ENCODE measurements around the gene MINDY3. TPM values are rescaled to one million over a fixed set of nuclear protein-coding genes. Genes with fewer than 3 reads are reported as not detected.
"Not testable (repeated sequence)": the region's sequence is repeated elsewhere in the genome, so short reads cannot be mapped to it uniquely, and the experiment has no call there.

Gene MINDY3
- polyA plus RNA-seq, 2 donors, result 11.2 to 17.2 TPM

DNA sequence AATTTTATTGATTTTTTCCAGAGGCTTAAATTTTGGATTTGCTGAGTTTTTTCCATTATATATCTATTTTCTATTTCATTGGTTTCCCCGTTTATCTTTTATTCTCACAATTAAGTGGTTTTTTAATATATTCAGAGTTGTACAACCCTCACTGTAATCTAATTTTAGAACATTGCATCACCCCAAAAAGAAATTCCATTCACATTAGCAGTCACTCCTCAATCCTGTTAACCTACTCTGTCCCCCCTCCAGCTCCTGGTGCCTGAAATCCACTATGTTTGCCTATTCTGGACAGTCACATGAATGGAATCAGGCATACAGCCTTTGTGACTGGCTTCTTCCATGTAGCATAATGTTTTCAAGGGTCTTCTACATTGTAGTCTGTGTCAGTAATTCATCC, 84.8 kb downstream of the MINDY3 start:
- WGBS, 2 donors, result 89 to 94% methylated on average over 1 of the region's 1 CpG
- Histone ChIP-seq H3K27ac (ENCODE audit: low read depth in 2 of 2, low read length in 1 of 2) (no peak overlapping the region), H3K4me1 (ENCODE audit: control insufficient read depth in 2 of 2, insufficient read depth in 2 of 2, low read length in 1 of 2) (no peaks in the 10 kb centered on the region), H3K36me3 (ENCODE audit: control insufficient read depth in 2 of 2, insufficient read depth in 2 of 2, low read length in 1 of 2) (peaks cover 0 to 2% of the 10 kb centered on the region in 2 donors), H3K4me3 (ENCODE audit: low read depth in 1 of 2, low read length in 2 of 2) (no peak overlapping the region), H3K9me3 (ENCODE audit: control insufficient read depth in 2 of 2, insufficient read depth in 1 of 2, low read depth in 1 of 2, low read length in 1 of 2) (no peaks in the 10 kb centered on the region), H3K27me3 (ENCODE audit: control insufficient read depth in 1 of 2, insufficient read depth in 2 of 2, low read length in 2 of 2) (no peaks in the 10 kb centered on the region)

DNA sequence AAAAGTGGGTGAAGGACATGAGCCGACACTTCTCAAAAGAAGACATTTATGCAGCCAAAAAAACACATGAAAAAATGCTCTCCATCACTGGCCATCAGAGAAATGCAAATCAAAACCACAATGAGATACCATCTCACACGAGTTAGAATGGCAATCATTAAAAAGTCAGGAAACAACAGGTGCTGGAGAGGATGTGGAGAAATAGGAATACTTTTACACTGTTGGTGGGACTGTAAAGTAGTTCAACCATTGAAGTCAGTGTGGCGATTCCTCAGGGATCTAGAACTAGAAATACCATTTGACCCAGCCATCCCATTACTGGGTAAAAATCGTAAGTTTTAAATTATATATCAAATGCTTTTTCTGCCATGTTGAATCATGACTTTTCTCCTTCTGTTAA, 85.8 kb downstream of the MINDY3 start:
- H3K27ac ChIP-seq (ENCODE audit: low read depth in 2 of 2, low read length in 1 of 2); H3K9me3 ChIP-seq (ENCODE audit: control insufficient read depth in 2 of 2, insufficient read depth in 1 of 2, low read depth in 1 of 2, low read length in 1 of 2); H3K4me3 ChIP-seq (ENCODE audit: low read depth in 1 of 2, low read length in 2 of 2); H3K4me1 ChIP-seq (ENCODE audit: control insufficient read depth in 2 of 2, insufficient read depth in 2 of 2, low read length in 1 of 2); H3K36me3 ChIP-seq (ENCODE audit: control insufficient read depth in 2 of 2, insufficient read depth in 2 of 2, low read length in 1 of 2); H3K27me3 ChIP-seq (ENCODE audit: control insufficient read depth in 1 of 2, insufficient read depth in 2 of 2, low read length in 2 of 2): not testable (repeated sequence)
- 86 to 93% methylated on average over 4 of the region's 4 CpGs for WGBS, 2 donors

DNA sequence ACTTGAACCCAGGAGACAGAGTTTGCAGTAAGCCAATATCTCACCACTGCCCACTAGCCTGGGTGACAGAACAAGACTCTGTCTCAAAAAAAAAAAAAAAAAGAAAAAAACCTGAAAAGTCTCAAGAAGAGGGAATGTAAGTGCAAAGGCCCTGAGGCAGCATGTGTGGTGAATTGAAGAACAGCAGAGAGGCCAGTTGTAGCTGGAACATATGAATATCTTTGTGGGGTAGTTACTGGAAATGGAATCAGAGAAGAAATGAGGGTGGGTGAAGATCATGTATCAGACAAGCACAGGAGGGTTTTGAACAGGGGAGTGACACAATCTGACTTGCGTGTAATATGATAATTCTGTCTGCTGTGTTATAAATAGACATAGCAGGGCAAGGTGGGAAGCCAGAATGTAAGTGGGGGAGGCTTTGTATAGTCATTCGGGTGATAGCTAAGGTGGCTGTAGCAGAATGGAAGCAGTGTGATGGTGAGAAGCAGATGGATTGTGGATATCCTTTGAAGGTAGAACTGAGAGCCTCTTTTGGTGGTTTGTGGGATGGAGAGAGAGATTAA, 95.3 kb downstream of the MINDY3 start:
- Histone ChIP-seq H3K4me1 (ENCODE audit: control insufficient read depth in 2 of 2, insufficient read depth in 2 of 2, low read length in 1 of 2) (no peaks in the 10 kb centered on the region), H3K27ac (ENCODE audit: low read depth in 2 of 2, low read length in 1 of 2) (no peak overlapping the region), H3K27me3 (ENCODE audit: control insufficient read depth in 1 of 2, insufficient read depth in 2 of 2, low read length in 2 of 2) (no peaks in the 10 kb centered on the region), H3K9me3 (ENCODE audit: control insufficient read depth in 2 of 2, insufficient read depth in 1 of 2, low read depth in 1 of 2, low read length in 1 of 2) (peaks cover 0 to 8% of the 10 kb centered on the region in 2 donors), H3K4me3 (ENCODE audit: low read depth in 1 of 2, low read length in 2 of 2) (no peak overlapping the region), H3K36me3 (ENCODE audit: control insufficient read depth in 2 of 2, insufficient read depth in 2 of 2, low read length in 1 of 2) (no peaks in the 10 kb centered on the region)
- WGBS, 2 donors, result 89 to 94% methylated on average over 2 of the region's 2 CpGs

DNA sequence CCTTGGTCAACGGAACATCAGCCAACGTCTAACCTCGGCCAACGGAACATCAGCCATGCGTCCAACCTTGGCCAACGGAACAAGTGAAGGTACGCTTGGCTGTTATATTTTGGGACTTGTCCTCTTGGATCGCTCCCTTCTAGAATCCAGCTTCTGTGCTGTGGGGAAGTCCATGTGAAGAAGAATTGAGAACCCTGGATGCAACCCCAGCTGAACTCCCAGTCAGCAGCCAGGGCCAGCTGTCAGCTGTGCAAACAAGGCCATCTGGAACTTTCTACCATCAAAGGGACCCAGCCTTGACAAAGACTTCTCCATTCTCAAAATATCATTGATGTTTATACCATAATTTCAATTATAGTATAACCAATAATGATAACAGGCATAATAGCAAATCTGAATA, 97.3 kb downstream of the MINDY3 start:
- H3K9me3 ChIP-seq (ENCODE audit: control insufficient read depth in 2 of 2, insufficient read depth in 1 of 2, low read depth in 1 of 2, low read length in 1 of 2), result peaks cover 0 to 8% of the 10 kb centered on the region in 2 donors
- H3K4me3 ChIP-seq (ENCODE audit: low read depth in 1 of 2, low read length in 2 of 2), result no peak overlapping the region
- H3K27ac ChIP-seq (ENCODE audit: low read depth in 2 of 2, low read length in 1 of 2), result no peak overlapping the region
- no peaks in the 10 kb centered on the region for H3K27me3 ChIP-seq (ENCODE audit: control insufficient read depth in 1 of 2, insufficient read depth in 2 of 2, low read length in 2 of 2)
- WGBS, 2 donors, result 91 to 92% methylated on average over 8 of the region's 8 CpGs
- no peaks in the 10 kb centered on the region for H3K4me1 ChIP-seq (ENCODE audit: control insufficient read depth in 2 of 2, insufficient read depth in 2 of 2, low read length in 1 of 2)
- no peaks in the 10 kb centered on the region for H3K36me3 ChIP-seq (ENCODE audit: control insufficient read depth in 2 of 2, insufficient read depth in 2 of 2, low read length in 1 of 2)

DNA sequence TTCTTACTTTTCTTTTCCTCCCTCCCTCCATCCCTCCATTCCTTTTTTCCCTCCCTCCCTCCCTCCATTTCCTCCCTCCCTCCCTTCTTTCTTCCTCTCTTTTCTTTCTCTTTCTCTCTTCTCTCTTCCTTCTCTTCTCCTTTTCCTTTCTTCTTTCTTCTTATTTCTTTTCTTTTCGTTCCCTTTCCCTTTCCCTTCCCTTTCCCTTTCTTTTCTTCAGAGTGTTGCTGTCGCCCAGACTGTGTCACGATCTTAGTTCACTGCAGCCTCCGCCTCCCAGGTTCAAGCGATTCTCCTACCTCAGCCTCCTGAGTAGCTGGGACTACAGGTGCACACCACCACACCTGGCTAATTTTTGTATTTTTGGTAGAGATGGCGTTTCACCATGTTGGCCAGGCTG, 98.1 kb downstream of the MINDY3 start:
- not testable (repeated sequence) for H3K4me1 ChIP-seq (ENCODE audit: control insufficient read depth in 2 of 2, insufficient read depth in 2 of 2, low read length in 1 of 2); H3K27me3 ChIP-seq (ENCODE audit: control insufficient read depth in 1 of 2, insufficient read depth in 2 of 2, low read length in 2 of 2); H3K27ac ChIP-seq (ENCODE audit: low read depth in 2 of 2, low read length in 1 of 2); H3K36me3 ChIP-seq (ENCODE audit: control insufficient read depth in 2 of 2, insufficient read depth in 2 of 2, low read length in 1 of 2); H3K4me3 ChIP-seq (ENCODE audit: low read depth in 1 of 2, low read length in 2 of 2); H3K9me3 ChIP-seq (ENCODE audit: control insufficient read depth in 2 of 2, insufficient read depth in 1 of 2, low read depth in 1 of 2, low read length in 1 of 2)
- 84 to 94% methylated on average over 6 of the region's 6 CpGs for WGBS, 2 donors

DNA sequence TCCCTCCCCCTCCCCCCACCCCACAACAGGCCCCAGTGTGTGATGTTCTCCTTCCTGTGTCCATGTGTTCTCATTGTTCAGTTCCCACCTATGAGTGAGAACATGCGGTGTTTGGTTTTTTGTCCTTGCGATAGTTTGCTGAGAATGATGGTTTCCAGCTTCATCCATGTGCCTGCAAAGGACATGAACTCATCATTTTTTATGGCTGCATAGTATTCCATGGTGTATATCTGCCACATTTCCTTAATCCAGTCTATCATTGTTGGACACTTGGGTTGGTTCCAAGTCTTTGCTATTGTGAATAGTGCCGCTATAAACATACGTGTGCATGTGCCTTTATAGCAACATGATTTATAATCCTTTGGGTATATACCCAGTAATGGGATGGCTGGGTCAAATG, 99.1 kb downstream of the MINDY3 start:
- H3K27me3 ChIP-seq (ENCODE audit: control insufficient read depth in 1 of 2, insufficient read depth in 2 of 2, low read length in 2 of 2); H3K4me1 ChIP-seq (ENCODE audit: control insufficient read depth in 2 of 2, insufficient read depth in 2 of 2, low read length in 1 of 2); H3K4me3 ChIP-seq (ENCODE audit: low read depth in 1 of 2, low read length in 2 of 2); H3K36me3 ChIP-seq (ENCODE audit: control insufficient read depth in 2 of 2, insufficient read depth in 2 of 2, low read length in 1 of 2); H3K27ac ChIP-seq (ENCODE audit: low read depth in 2 of 2, low read length in 1 of 2); H3K9me3 ChIP-seq (ENCODE audit: control insufficient read depth in 2 of 2, insufficient read depth in 1 of 2, low read depth in 1 of 2, low read length in 1 of 2): not testable (repeated sequence)
- whole genome bisulfite sequencing, 2 donors, result 92 to 97% methylated on average over 2 of the region's 4 CpGs

DNA sequence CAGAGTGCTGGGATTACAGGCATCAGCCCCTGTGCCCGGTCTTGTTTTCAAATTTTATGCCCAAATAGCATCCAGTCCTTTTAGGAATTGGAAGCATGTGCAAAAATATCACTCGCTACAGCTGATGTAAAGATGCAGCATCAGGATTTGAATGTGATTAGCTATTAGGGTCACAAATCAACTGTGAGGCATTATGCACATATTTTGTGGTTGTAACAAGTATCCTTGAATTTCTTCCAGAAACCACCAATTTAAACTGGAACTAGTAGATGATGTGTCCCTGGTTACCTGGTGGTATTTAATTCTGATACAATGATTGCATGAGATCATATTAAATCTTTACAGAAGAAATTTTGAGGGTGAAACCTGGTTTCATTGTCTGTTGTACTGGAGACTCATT, 99.6 kb downstream of the MINDY3 start:
- no peaks in the 10 kb centered on the region for H3K4me1 ChIP-seq (ENCODE audit: control insufficient read depth in 2 of 2, insufficient read depth in 2 of 2, low read length in 1 of 2)
- peaks cover 0 to 3% of the 10 kb centered on the region in 2 donors for H3K9me3 ChIP-seq (ENCODE audit: control insufficient read depth in 2 of 2, insufficient read depth in 1 of 2, low read depth in 1 of 2, low read length in 1 of 2)
- no peak overlapping the region for H3K4me3 ChIP-seq (ENCODE audit: low read depth in 1 of 2, low read length in 2 of 2)
- H3K27me3 ChIP-seq (ENCODE audit: control insufficient read depth in 1 of 2, insufficient read depth in 2 of 2, low read length in 2 of 2), result no peaks in the 10 kb centered on the region
- no peak overlapping the region for H3K27ac ChIP-seq (ENCODE audit: low read depth in 2 of 2, low read length in 1 of 2)
- H3K36me3 ChIP-seq (ENCODE audit: control insufficient read depth in 2 of 2, insufficient read depth in 2 of 2, low read length in 1 of 2), result no peaks in the 10 kb centered on the region
- WGBS, 2 donors, result 79 to 95% methylated on average over 2 of the region's 2 CpGs

DNA sequence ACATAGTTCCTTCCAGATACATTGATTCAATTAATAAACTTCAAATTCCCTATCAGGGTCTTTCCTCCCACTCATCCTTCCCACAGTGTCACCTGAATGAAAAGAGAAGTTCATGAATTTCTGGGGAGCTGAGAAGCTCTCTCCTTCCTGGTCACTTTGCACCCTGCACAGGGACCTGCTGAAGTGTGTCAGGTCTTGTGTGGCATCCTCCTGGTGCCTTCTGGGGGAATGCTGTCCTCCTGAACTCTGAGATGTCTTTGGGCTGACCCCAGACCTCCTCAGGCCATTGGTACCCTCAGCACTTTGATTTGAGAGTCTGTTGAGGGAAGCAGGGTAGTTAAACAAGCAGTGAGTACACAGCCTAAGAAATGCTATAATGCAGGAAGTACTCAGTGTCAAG, 101.0 kb downstream of the MINDY3 start:
- Histone ChIP-seq H3K4me1 (ENCODE audit: control insufficient read depth in 2 of 2, insufficient read depth in 2 of 2, low read length in 1 of 2) (no peaks in the 10 kb centered on the region), H3K27ac (ENCODE audit: low read depth in 2 of 2, low read length in 1 of 2) (no peak overlapping the region), H3K4me3 (ENCODE audit: low read depth in 1 of 2, low read length in 2 of 2) (no peak overlapping the region), H3K36me3 (ENCODE audit: control insufficient read depth in 2 of 2, insufficient read depth in 2 of 2, low read length in 1 of 2) (no peaks in the 10 kb centered on the region), H3K9me3 (ENCODE audit: control insufficient read depth in 2 of 2, insufficient read depth in 1 of 2, low read depth in 1 of 2, low read length in 1 of 2) (peaks cover 0 to 3% of the 10 kb centered on the region in 2 donors), H3K27me3 (ENCODE audit: control insufficient read depth in 1 of 2, insufficient read depth in 2 of 2, low read length in 2 of 2) (no peaks in the 10 kb centered on the region)

DNA sequence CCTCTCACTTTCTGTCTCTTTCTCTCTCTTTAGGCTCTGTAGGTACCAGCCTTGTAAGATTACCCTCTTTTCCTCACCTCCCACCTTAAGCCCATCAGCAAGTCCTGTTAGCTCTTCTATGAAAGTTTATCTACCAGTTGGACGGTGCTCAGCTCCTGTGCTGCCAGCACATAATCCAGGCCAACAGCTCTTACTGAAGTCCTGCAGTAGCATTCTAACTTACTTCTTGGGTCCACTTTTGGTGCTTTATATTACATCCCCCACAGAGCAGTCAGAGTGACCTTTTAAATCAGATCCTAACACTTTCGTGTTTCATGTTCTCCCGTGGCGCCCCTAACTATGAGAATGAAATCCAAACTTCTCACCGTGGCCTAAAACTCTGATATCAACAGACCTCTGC, 101.7 kb downstream of the MINDY3 start:
- 76 to 79% methylated on average over 5 of the region's 5 CpGs for WGBS, 2 donors
- Histone ChIP-seq H3K4me1 (ENCODE audit: control insufficient read depth in 2 of 2, insufficient read depth in 2 of 2, low read length in 1 of 2) (no peaks in the 10 kb centered on the region), H3K27me3 (ENCODE audit: control insufficient read depth in 1 of 2, insufficient read depth in 2 of 2, low read length in 2 of 2) (no peaks in the 10 kb centered on the region), H3K27ac (ENCODE audit: low read depth in 2 of 2, low read length in 1 of 2) (no peak overlapping the region), H3K9me3 (ENCODE audit: control insufficient read depth in 2 of 2, insufficient read depth in 1 of 2, low read depth in 1 of 2, low read length in 1 of 2) (peaks cover 0 to 3% of the 10 kb centered on the region in 2 donors), H3K4me3 (ENCODE audit: low read depth in 1 of 2, low read length in 2 of 2) (no peak overlapping the region), H3K36me3 (ENCODE audit: control insufficient read depth in 2 of 2, insufficient read depth in 2 of 2, low read length in 1 of 2) (no peaks in the 10 kb centered on the region)

DNA sequence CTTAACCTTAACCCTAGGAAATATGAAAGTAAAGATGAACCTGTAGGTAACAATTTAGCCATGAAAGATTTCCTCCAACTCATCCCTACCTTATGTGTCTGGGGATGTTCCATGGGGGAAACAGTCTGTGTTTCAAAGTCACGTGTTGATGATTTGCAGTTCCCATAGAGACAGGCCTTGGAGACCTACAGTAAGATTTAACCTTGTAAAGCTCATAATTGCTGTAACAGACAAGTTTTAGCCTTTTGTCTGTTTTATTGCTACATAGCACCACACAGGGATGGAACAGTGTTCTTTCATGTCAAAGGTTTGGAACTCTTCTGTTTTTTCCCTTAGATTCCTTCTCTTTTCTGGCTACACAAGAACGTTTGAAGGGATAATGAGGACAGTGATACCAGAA, 105.4 kb downstream of the MINDY3 start:
- H3K9me3 ChIP-seq (ENCODE audit: control insufficient read depth in 2 of 2, insufficient read depth in 1 of 2, low read depth in 1 of 2, low read length in 1 of 2), result no peaks in the 10 kb centered on the region
- 23 to 29% methylated on average over 2 of the region's 2 CpGs for WGBS, 2 donors
- H3K4me3 ChIP-seq (ENCODE audit: low read depth in 1 of 2, low read length in 2 of 2), result no peak overlapping the region
- H3K27me3 ChIP-seq (ENCODE audit: control insufficient read depth in 1 of 2, insufficient read depth in 2 of 2, low read length in 2 of 2), result no peaks in the 10 kb centered on the region
- H3K27ac ChIP-seq (ENCODE audit: low read depth in 2 of 2, low read length in 1 of 2), result no peak overlapping the region
- no peaks in the 10 kb centered on the region for H3K36me3 ChIP-seq (ENCODE audit: control insufficient read depth in 2 of 2, insufficient read depth in 2 of 2, low read length in 1 of 2)
- H3K4me1 ChIP-seq (ENCODE audit: control insufficient read depth in 2 of 2, insufficient read depth in 2 of 2, low read length in 1 of 2), result no peaks in the 10 kb centered on the region

All from esophagus (tissue), 2 donors.